Pons (tissue), 1 donor: ENCODE data around the gene RALBP1.
A peak's percentile ranks its signal among the peaks of the same experiment; 100 is the strongest.
"Not testable (repeated sequence)": the region's sequence is repeated elsewhere in the genome, so short reads cannot be mapped to it uniquely, and the experiment has no call there.

ENCODE experiments used
- DNase-seq: peaks from one replicate; pipeline ENCODE4 v3.0.0-alpha.2; 2016; ENCODE audit warnings: low spot score

Gene RALBP1

DNA sequence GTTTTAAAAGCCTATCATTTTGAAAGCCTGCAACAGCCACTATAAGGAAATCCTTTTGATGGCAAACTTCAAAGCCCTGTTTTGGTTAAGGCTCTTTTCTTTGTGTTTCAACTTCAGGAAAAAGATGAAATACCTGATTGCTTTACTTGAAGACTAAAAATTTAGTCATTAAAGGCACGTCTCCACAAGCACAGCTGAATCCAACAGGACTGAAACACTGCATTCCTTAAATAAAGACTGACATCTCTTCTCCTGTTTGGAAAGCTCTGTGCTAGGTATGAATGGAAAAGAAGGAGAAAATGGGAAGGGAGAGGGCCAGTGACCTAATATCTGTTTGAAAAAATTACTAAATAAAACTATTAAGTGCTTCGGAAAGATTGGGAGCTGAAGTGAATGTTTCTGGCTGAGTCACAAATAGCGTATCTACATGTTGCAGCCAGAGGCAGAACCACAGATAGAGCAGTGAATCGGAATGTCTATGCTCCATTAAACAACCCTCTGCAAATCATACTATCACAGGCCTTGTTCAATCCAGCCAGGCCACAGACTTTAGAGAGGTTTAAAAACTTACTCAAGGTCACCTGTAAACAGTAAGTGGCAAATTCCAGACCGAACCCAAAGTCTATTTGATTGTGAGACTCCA lies 21.1 kb upstream of the RALBP1 start:
- no peak for DNase-seq

DNA sequence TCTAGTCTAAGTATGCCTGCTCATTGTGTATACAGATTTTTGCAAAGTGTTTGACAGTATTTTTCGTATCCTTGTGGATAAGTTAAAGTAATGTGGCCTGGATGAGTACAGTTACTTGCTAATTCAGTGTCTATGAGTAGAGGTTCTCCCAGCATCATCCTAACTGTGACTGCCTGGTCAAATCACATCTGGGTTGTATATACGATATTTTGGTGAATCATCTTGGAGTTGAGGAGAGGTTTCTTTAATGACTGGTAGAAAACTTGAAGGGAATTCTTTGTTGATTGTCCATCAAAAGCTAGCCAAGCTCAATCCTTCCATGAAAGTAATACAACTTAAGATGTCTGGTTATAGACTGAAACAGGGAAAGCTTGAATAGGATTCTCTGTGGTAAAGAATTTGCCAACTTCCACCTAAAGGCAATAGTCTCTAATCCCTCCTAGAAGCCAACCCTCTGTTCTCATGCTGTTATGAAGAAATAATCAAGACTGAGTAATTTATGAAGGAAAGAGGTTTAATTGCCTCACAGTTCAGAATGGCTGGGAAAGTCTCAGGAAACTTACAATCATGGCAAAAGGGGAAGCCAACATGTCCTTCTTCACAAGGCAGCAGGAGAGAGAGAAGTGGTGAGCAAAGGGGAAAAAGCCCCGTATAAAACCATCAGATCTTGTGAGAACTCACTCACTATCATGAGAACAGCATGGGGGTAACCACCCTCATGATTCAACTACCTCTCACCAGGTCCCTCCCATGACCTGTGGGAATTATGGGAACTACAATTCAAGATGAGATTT lies 19.4 kb upstream of the RALBP1 start:
- no peak for DNase-seq

DNA sequence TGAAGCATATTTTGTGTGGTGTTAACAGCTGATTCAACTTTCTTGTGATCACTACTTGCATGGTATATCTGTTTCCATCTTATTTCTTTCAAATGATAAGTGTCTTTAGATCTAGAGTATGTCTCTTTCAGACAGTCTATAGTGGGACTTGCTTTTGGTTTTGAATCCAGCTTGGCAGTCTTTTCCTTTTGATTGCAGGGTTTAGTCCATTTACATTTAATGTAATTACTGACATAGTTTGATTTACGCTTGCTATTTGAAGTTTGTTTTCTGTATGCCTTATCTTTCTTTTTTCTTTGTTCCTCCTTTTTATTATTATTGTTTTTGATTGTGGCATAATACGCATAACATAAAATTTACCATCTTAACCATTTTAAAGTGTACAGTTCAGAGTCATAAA lies 9.2 kb upstream of the RALBP1 start:
- DNase-seq = no peak

DNA sequence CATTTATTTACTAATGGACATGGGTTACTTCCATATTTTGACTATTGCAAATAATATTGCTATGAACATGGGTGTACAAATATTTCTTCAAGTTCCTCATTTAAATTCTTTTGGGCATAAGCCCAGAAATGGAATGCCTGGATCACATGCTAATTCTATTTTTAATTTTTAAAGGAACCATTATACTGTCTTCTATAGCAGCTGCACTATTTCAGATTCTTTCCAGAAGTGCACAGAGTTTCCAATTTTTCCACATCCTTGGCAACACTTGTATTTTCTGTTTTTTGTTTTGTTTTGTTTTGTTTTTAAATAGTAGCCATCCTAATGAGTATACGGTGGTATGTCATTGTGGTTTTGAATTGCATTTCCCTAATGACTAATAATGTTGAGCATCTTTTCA lies 8.5 kb upstream of the RALBP1 start:
- no peak for DNase-seq

DNA sequence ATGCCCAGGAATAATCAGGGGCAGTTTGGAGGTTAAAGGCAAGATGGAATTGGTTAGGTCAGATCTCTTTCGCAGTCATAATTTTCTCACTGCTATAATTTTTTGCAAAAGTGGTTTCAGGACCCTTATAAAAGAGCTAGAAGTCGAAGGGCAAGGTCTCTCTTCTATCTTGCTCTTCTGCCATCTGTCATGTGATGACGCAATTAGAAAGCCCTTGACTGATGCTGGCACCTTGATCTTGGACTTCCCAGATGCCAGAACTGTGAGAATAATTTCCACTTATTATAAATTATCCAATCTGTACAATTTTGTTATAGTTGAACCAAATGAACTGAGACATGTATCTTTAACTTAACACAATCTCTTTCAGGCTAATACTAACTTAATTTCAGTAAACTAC lies 6.3 kb upstream of the RALBP1 start:
- DNase-seq = no peak

DNA sequence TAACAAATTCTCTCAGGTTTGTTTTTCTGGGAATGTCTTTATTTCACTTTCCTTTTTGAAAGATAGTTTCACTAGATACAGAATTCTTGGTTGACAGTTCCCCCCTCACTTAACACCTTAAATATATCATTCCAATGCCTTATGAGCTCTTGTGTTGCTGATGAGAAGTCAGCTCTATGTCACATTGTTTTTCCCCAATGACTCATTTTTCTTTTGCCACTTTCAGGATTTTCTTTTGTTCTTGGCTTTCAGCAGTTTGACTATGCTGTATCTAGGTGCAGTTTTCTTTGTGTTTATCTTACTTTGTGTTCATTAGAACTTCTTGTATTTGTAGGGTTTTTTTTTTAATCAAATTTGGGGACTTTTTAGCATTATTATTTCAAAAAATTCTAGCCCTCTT lies 5.6 kb upstream of the RALBP1 start:
- DNase-seq = no peak

DNA sequence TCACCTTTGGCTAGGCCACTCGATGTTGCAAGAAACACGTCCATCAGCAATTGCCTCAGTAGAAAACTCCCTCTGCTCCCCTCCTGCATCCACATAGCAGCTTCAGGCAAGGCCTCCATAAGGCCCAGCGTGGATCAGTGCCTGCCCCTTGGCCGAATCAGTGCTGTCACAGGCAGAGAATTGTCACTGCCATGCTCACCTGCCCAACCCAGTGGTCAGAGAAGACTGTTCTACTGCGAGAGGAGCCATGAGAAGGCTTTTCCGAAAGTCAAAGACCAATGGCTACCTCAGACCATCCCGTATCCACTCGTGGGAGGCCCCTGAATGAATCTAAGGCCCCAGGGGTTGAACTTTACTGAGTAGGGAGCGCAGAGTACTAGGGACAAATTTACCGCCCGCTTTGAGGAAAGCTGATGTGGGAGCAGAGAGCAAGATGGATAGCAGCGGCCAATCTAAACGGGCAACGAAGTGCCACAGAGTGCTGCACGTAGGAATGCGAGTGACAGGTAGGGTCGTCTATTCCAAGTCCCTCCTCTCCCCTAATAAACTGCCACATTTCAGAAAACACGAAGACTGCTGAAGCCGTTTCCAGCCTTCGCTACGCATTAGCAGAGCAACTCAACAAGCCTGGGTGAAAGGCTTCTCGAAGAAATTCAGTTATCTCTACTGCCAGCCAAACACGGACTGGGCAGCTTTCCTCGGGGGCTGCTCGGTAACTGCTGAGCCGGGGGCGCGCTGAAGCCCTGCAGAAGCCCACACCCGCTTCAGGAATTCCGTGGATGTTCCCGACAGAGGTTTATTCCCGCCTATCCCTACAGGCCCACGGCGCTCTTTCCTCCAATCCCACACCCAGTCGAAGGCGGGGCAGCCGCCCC lies 968 bp upstream of the RALBP1 start:
- no peak for DNase-seq

DNA sequence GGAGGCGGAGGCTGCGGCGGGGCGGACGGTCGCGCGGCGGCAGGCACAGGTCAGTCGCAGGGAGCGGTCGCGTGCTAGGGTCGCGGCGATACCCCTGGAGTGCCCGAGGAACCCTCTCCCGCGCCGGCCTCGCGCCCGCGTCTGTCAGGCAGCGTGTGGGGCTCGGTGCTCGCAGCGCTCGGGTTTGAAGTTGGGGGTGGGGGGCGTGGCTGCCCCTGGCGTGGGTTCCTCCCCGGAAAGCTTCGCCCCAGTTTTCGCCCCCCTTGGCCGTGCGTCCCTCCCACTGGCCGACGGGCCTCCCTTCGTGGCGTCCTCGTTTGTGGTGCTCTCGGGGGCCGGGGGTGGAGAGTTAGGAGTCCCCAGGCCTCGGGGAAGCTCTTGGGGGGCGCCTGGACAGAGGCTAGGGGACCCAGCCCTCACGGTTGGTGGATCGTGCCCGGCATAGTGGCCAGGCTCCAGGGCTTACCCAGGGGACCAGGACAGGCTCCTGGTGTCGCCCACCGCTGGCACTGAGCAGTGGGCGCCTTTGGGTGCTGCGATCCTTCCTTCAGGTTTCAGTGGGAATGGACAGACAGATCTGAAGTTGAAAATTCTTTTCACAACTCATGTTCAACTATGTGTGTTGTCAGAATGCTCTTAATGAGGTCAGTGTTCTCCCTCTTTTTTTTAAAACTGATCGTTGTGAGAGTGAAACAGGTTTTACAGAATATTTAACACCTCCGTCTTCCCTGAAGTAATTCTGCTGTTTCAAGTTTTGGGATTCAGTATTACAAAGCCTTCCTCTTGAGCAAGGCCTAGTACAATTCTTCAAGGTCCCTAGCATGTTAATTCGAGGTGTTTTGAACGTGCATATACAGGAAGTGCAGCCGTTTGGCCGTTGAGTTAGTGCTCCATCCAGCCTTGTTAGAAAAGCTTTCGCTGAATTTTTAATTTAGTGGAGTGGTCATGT lies 604 bp downstream of the RALBP1 start:
- peak; percentile 25 for DNase-seq

DNA sequence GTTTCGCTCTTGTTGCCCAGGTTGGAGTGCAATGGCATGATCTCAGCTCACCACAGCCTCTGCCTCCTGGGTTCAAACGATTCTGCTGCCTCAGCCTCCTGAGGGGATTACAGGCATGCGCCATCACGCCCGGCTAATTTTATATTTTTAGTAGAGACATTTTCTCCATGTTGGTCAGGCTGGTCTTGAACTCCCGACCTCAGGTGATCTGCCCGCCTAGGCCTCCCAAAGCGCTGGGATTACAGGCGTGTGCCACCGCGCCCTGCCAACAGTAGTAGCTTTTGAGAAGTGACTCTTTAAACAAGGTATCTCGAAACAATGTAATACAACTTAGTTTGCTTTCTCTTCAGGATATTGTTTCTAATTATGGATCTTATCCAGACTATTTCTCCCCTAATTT lies 1.6 kb downstream of the RALBP1 start:
- not testable (repeated sequence) for DNase-seq

DNA sequence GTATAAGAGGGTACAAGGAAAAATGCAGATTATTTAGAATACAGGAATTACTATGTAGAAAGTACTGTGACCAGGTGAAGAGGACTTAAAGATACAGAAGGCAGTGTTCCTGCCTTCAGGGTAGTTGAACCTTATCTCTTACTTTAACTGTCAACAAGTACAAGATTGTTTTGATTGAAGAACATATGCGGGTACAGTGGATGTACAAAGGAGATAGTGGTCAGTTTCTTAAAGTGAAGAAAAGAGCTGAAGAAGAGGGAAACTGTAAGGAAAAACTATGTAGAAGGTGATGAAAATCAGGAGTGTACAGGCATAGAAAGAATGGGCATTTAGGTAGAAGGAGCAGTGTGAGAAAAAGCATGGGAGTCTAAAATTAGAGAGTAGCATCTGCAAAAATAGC lies 2.2 kb downstream of the RALBP1 start:
- DNase-seq = no peak

DNA sequence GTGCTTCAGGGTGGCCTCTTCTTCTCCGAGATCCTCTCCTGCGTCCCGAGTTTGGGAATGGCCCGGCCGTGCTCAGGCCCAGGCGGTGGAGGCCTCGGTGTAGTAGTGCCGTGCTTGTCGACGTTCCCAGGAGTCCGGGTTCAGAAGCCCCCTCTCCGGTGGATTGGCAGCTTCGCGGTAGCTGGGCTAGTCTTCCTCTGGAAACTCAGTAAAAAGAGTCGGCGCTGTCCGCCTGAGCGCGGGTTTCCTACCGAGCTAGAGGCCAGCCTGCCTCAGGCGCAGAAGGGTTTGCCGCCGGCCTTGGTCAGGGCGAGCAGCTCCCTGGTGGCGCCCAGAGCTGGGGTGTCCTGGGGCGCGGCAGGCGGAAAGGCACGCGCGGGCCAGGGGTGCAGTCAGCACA lies 3.2 kb downstream of the RALBP1 start:
- DNase-seq = no peak

DNA sequence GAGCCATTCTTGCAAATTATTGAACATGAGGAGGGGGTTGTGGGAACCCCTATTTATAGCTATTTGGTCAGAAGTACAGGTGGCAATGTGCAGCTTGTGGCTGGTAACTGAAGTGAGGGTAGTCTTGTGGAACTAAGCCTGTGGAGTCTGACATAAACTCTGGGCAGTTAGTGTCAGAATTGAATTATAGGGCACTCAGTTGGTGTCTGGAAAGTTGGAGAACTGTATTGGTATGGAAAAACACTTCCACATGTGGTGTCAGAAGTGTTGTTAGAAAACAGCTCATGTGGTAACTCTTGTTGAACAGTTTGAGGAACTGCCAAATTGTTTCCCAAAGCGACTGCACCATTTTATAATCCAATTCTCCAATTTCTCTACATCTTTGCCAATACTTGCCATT lies 7.5 kb downstream of the RALBP1 start:
- no peak for DNase-seq

DNA sequence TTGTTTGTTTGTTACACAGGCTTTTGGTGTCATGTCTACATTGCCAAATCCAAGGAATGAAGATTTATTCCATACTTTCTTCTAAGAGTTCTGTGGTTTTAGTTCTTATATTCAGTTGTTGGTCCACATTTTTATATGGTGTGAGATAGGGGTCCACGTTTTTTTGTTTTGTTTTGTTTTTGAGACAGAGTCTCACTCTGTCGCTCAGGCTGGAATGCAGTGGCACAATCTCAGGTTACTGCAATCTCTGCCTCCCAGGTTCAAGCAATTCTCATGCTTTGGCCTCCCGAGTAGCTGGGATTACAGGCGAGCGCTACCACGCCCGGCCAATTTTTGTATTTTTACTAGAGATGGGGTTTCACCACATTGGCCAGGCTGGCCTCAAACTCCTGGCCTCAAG lies 8.2 kb downstream of the RALBP1 start:
- DNase-seq = no peak

DNA sequence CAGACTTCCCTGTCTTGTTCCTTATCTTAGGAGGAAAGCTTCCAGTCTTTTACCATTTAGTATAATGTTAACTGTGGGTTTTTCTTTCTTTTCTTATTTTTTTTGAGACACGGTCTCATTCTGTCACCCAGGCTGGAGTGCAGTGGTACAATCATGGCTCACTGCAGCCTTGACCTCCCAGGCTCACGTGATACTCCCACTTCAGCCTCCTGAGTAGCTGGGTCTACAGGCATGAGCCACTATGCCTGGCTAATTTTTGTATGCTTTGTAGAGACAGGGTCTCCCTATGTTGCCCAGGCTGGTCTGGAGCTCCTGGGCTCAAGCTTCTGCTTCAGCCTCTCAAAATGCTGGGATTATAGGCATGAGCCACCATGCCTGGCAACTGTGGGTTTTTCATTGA lies 9.5 kb downstream of the RALBP1 start:
- not testable (repeated sequence) for DNase-seq

DNA sequence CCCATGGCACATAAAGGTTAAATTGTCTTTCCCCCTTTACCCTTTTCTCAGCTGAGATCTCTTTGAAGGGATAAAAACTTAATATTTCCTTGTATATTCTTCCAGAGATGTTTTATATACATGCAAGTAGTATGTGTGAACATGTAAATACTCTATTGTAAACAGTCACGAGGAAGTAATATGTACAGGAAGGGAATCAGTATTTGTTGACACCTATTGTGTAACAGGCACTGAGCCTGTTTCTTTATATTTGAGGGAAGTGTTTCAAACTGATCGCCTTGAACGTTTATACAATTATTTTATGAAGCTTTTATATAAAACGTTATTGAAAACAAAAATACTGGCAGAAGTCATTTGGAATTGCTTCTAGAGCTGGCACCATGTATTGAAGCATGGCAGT lies 13.2 kb downstream of the RALBP1 start:
- DNase-seq = no peak

DNA sequence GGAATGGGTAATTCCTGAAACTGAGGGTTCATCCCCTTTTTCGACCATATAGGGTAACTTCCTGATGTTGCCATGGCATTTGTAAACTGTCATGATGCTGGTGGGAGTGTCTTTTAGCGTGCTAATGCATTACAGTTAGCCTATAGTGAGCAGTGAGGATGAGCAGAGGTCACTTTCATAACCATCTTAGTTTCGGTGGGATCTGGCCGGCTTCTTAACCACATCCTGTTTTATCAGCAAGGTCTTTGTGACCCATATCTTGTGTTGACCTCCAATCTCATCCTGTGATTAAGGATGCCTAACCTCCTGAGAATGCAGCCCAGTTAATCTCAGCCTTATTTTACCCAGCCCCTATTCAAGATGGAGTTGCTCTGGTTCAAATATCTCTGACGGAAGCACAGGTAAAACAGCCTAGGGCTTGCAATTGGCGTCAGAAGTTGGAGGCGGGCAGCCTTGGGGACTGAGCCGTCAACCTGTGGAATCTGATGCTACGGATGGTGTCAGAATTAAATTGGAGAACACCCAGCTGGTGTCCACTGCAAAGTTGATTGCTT lies 19.5 kb downstream of the RALBP1 start:
- no peak for DNase-seq

DNA sequence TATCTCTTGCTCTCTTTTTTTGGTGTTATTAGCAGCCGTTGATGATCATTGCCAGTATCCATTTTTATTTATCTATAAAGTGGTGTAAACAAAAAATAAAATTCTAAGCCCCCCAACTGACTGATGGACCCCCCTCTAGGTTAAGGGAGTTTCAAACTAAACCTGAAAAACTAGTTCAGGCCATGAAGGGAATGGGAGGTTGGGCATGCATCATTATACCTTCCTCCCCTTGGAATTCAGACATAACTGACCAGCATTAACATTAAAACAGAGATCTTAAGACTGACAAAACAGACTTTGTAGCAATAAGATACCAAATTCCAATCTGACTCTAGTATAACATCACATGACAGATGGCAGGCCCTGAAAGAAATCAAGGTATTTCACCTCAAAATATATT lies 20.2 kb downstream of the RALBP1 start:
- DNase-seq = no peak

DNA sequence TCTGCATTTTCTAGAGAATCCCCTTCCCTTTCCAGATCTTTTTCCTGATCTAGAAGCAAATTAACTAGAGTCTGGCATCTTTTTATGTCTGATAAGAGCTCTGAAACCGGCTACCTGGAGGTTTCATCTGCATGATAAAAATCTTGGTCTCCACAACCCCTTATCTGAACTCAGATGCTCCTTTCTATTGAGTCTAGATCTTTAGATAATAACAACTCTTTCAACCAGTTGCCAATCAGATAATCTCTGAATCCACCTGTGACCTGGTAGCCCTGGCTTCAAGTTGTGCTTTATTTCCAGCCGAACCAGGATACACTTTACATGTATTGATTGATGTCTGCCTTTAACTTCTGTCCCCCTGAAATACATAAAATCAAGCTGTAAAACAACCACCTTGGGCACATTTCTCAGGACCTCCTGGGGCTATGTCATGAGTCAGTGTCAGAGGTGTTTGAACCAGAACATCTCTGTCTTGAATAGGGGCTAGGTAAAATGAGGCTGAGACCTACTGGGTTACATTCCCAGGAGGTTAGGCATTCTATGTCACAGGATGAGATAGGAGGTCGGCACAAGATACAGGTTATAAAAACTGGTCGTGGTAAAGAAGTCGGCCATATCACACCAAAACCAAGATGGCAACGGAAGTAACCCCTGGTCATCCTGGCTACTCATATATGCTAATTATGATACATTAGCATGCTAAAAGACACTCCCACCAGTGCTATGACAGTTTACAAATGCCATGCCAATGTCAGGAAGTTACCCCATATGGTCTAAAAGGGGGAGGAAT lies 20.8 kb downstream of the RALBP1 start:
- DNase-seq = no peak

DNA sequence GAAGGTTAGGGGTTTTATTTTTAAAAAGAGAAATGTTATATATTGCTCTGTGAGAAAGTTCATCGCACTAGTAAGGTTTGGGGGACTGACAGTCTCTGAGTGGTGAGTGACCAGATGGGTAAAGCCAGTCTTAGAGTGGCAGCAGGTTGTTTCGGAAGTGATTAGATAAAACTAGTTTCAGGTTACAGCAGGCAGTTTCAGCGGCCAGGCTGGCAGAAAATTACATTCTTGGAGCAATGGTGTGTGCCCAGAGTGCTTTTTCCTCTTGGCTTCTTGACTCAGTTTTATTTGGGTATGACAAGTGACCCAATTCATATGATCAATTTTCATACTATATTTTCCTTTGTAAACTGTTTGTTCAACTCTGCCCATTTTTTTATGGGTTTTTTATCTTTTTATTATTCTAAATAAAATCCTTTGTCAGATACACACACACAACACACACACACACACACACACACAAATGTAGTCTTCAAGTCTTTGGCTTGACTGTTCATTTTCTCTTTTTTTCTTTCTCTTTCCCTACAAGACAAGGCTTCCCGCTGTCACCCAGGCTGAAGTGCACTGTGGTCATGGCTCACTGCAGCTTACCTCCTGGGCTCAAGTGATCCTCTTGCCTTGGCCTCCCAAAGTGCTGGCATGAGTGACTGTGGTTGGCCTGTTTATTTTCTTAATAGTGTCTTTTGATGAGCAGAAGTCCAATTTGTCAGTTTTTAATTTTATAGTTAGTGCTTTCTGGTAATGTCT lies 30.9 kb downstream of the RALBP1 start:
- DNase-seq = no peak

DNA sequence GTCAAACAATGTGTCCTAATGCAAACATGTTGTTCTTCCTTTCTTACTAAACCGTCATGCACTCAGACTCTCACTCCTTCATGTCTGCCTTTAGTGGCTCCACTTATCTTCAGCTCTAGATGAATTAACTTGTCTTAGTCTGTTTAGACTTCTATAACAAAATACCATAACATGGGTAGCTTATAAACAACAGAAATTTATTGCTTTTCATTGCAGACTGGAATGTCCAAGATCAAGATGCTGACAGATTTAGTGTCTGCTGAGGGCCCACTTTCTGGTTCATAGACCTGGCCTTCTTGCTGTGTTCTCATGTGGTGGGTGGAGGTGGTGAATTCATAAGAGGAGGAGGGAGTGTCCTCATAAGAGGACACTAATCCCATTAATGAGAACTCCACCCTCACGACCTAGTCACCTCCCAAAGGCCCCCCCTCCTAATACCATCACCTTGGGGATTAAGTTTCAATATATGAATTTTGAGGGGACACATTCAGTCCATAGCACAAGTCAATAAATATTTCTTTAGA lies 32.3 kb downstream of the RALBP1 start:
- DNase-seq = no peak
